GM12878 (cell line): ENCODE measurements around the gene KIF2C.

ENCODE experiments used
- CHD2 ChIP-seq: IDR thresholded peaks from 2 replicates; pipeline ENCODE4 v1.6.1; 2011; ENCODE audit warnings: low read depth, low read length, improper control_type of control experiment, borderline replicate concordance
- CTCF ChIP-seq, 3 experiments: IDR thresholded peaks in 2 of 3; conservative IDR thresholded peaks in 1 of 3; 2 replicates each; pipeline ENCODE4 v1.5.1; 2011; ENCODE audit warnings: low read depth in 3 of 3, low read length in 3 of 3, mild to moderate bottlenecking in 3 of 3, control low read depth in 2 of 3, moderate library complexity in 2 of 3, inconsistent platforms in 1 of 3, mixed read lengths in 1 of 3; ENCODE audit not compliant: control insufficient read depth in 2 of 3, insufficient read depth in 1 of 3; ENCODE audit errors: extremely low read depth in 1 of 3
- EED ChIP-seq: sonication (generic); IDR thresholded peaks from 2 replicates; pipeline ENCODE4 v1.6.1; 2016; ENCODE audit warnings: antibody characterized with exemption, low read depth
- POLR2AphosphoS5 ChIP-seq: IDR thresholded peaks from 2 replicates; pipeline ENCODE4 v1.6.1; 2011; ENCODE audit warnings: mild to moderate bottlenecking, low read length, inconsistent platforms
- SIN3A ChIP-seq: IDR thresholded peaks from 2 replicates; pipeline ENCODE4 v1.6.1; 2012; ENCODE audit warnings: low read depth, low read length, improper control_type of control experiment
- ZNF384 ChIP-seq: IDR thresholded peaks from 2 replicates; pipeline ENCODE4 v1.6.1; 2012; ENCODE audit warnings: low read depth, mild to moderate bottlenecking, low read length, improper control_type of control experiment, borderline replicate concordance

- peak; percentile 87 for TF ChIP-seq SIN3A
- TF ChIP-seq POLR2AphosphoS5 = peak; percentile 100
- no peak for TF ChIP-seq CTCF (IDR thresholded peaks at IDR 0.05 in 2 of 3, conservative IDR thresholded peaks at IDR 0.05 in 1 of 3; ENCODE audit: control insufficient read depth in 2 of 3, extremely low read depth in 1 of 3, insufficient read depth in 1 of 3, low read depth in 3 of 3, low read length in 3 of 3)
- TF ChIP-seq ZNF384 = no peak
- no peak; the same call in 1 of the 2 replicates for TF ChIP-seq EED
- peak; percentile 66 for TF ChIP-seq CHD2
These were observed 35.7 kb downstream of the KIF2C start, which contains the start of gene RPS8 for GRCh38 chr1:44775078-44775929.
